Measurements from ENCODE around the gene GNB1. TPM values are rescaled to one million over a fixed set of nuclear protein-coding genes. Genes with fewer than 3 reads are reported as not detected.

The GNB1 gene
- total and polyA plus RNA-seq, 10 of the 15 experiments (the other 5 are each of a cell fraction or from before 2014, with no cell fraction given): 23.0 to 392 (median 93.9) TPM

- ChIA-PET RAD21 (ENCODE audit: unreplicated experiment) (interaction anchor here (0.7 kb wide), 1 partner anchor 781 kb away, joined by 3 read pairs; no protein-coding TSS in a partner anchor), SMC1A (ENCODE audit: uncharacterized antibody, unreplicated experiment) (no interaction called here), POLR2A (no interaction called here), CTCF (no interaction called here)
- no peak overlapping the region for H3K9ac ChIP-seq (ENCODE audit: control insufficient read depth, insufficient read depth, low read length)
- H3K27me3 ChIP-seq (replicated peaks in 1 of 2; ENCODE audit: control insufficient read depth in 2 of 2, insufficient read depth in 2 of 2, low read length in 1 of 2): no peaks in the 10 kb centered on the region
- ATAC-seq: no peak
- TF ChIP-seq BRCA1 (IDR thresholded peaks at IDR 0.05; ENCODE audit: low read depth, low read length) (no peak), ZNF384 (IDR thresholded peaks at IDR 0.05; ENCODE audit: borderline replicate concordance, low read depth, low read length) (no peak), GABPA (IDR thresholded peaks at IDR 0.05; ENCODE audit: low read depth) (no peak), EZH2 (IDR thresholded peaks at IDR 0.05; ENCODE audit: borderline replicate concordance, control insufficient read depth, low read depth, low read length) (no peak), ASH2L (IDR thresholded peaks at IDR 0.05; ENCODE audit: borderline replicate concordance, low read depth) (no peak), HSF1 (IDR thresholded peaks at IDR 0.05; ENCODE audit: low read depth, low read length) (no peak)
- TF ChIP-seq, protein P1, sequence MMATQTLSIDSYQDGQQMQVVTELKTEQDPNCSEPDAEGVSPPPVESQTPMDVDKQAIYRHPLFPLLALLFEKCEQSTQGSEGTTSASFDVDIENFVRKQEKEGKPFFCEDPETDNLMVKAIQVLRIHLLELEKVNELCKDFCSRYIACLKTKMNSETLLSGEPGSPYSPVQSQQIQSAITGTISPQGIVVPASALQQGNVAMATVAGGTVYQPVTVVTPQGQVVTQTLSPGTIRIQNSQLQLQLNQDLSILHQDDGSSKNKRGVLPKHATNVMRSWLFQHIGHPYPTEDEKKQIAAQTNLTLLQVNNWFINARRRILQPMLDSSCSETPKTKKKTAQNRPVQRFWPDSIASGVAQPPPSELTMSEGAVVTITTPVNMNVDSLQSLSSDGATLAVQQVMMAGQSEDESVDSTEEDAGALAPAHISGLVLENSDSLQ (IDR thresholded peaks at IDR 0.05): no peak
- TF ChIP-seq, protein P2, sequence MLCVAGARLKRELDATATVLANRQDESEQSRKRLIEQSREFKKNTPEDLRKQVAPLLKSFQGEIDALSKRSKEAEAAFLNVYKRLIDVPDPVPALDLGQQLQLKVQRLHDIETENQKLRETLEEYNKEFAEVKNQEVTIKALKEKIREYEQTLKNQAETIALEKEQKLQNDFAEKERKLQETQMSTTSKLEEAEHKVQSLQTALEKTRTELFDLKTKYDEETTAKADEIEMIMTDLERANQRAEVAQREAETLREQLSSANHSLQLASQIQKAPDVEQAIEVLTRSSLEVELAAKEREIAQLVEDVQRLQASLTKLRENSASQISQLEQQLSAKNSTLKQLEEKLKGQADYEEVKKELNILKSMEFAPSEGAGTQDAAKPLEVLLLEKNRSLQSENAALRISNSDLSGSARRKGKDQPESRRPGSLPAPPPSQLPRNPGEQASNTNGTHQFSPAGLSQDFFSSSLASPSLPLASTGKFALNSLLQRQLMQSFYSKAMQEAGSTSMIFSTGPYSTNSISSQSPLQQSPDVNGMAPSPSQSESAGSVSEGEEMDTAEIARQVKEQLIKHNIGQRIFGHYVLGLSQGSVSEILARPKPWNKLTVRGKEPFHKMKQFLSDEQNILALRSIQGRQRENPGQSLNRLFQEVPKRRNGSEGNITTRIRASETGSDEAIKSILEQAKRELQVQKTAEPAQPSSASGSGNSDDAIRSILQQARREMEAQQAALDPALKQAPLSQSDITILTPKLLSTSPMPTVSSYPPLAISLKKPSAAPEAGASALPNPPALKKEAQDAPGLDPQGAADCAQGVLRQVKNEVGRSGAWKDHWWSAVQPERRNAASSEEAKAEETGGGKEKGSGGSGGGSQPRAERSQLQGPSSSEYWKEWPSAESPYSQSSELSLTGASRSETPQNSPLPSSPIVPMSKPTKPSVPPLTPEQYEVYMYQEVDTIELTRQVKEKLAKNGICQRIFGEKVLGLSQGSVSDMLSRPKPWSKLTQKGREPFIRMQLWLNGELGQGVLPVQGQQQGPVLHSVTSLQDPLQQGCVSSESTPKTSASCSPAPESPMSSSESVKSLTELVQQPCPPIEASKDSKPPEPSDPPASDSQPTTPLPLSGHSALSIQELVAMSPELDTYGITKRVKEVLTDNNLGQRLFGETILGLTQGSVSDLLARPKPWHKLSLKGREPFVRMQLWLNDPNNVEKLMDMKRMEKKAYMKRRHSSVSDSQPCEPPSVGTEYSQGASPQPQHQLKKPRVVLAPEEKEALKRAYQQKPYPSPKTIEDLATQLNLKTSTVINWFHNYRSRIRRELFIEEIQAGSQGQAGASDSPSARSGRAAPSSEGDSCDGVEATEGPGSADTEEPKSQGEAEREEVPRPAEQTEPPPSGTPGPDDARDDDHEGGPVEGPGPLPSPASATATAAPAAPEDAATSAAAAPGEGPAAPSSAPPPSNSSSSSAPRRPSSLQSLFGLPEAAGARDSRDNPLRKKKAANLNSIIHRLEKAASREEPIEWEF (IDR thresholded peaks at IDR 0.05; ENCODE audit: insufficient replicate concordance, low read depth, low read length): no peak
- in situ Hi-C loops (cut with MboI) (no loop called here), intact Hi-C loops (cut with micrococcal nuclease; ENCODE audit: unreplicated experiment) (loop anchor here (5.0 kb wide), 1 partner anchor 103 kb away; no protein-coding TSS in a partner anchor)
- no peak overlapping the region for H3K4me2 ChIP-seq (ENCODE audit: control insufficient read depth, insufficient read depth)
- H2AFZ ChIP-seq (ENCODE audit: control insufficient read depth, low read depth, low read length): no peak overlapping the region
- H3K4me3 ChIP-seq: no peak overlapping the region
- over 99% methylated on average over 8 of the region's 8 CpGs for WGBS (ENCODE audit: insufficient coverage, insufficient replicate concordance, low lambda C conversion rate, missing lambda C conversion rate)
- H3K27ac ChIP-seq (ENCODE audit: control insufficient read depth, insufficient read depth): no peak overlapping the region
- peaks cover 14 to 21% of the 10 kb centered on the region in 2 experiments; a peak in 3 of 4 replicates for H3K36me3 ChIP-seq (ENCODE audit: control insufficient read depth in 2 of 2, insufficient read depth in 2 of 2, low read length in 1 of 2)
- peaks cover 13% of the 10 kb centered on the region for H4K20me1 ChIP-seq (ENCODE audit: control insufficient read depth, insufficient read depth)
- H3K9me3 ChIP-seq (replicated peaks; ENCODE audit: control insufficient read depth, insufficient read depth, low read length): no peaks in the 10 kb centered on the region
- no TSS peak for BruUV-seq (replicated peaks)
- H3K4me1 ChIP-seq (ENCODE audit: control insufficient read depth, insufficient read depth, low read length): peaks cover 28% of the 10 kb centered on the region
- peaks cover 13% of the 10 kb centered on the region for H3K79me2 ChIP-seq (ENCODE audit: control insufficient read depth, insufficient read depth, low read length)
- no peak for DNase-seq (ENCODE audit: low read depth, low spot score)
- no peak for FAIRE-seq
Measured at GRCh38 chr1:1804301-1804700, 86.6 kb downstream of the GNB1 start.

Data from GM12878 (cell line).